Activated CD4-positive, alpha-beta T cell treated with anti-CD3 and anti-CD28 coated beads, Interleukin-2, amount 50 U/mL, for 1 hour (primary cell): ENCODE results near the gene FAM20A.
"Not testable (repeated sequence)": the region's sequence is repeated elsewhere in the genome, so short reads cannot be mapped to it uniquely, and the experiment has no call there.

Experiments
- DNase-seq: peaks from one replicate; pipeline ENCODE4 v3.0.0-alpha.2; 2020

The FAM20A gene

DNA sequence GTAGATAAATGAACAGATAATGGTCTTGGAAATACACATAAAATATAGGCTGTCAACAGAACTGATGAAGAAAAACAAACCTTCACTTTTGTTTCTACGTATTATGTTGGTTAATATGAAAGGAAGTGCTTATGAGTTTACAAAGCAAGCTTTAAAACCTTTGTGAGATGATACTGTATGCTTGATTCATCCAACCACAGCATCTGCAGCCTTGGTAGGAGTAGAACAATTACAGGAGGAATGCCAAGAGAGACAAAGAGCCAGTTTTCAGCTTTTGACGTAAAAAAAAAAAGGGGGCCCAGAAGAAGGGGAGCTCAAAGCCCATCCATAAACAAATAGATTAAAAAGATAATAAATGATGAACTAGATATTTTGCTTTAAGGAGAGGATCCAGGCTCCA is 13.3 kb downstream of the FAM20A start:
- no peak for DNase-seq

DNA sequence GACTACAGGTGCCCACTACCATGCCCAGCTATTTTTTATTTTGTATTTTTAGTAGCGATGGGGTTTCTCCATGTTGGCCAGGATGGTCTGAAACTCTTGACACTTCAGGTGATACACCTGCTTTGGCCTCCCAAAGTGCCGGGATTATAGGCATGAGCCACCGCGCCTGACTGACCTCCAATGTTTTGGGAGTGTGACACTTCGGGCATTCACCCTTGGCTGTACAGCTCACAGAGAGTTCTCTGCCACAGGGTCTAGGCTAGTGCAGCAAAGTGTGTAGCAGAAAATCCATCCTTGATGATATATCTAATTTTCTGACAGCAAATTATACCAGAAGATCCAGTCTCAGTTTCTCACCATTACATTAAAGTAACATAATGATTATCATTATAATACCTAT is 14.1 kb downstream of the FAM20A start:
- DNase-seq, result no peak

DNA sequence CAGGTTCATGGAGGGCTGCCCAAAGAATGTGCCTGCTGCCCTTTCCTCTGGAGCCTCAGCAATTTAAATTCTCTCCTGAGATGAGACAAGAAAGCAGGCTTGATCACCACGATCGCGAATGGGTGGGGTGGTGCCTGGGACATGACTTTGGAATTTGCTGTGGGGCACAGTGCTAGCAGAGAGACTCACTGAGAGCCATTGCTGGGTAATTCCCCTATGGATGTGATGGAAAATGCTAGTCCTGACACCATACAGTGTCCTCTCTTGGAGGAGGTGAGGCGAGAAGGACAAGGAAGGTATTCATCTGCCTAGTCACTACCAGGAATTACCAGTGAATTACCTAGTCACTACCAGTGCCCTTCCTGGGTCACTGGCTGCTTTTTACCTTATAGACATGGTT is 15.5 kb downstream of the FAM20A start:
- DNase-seq, result no peak

DNA sequence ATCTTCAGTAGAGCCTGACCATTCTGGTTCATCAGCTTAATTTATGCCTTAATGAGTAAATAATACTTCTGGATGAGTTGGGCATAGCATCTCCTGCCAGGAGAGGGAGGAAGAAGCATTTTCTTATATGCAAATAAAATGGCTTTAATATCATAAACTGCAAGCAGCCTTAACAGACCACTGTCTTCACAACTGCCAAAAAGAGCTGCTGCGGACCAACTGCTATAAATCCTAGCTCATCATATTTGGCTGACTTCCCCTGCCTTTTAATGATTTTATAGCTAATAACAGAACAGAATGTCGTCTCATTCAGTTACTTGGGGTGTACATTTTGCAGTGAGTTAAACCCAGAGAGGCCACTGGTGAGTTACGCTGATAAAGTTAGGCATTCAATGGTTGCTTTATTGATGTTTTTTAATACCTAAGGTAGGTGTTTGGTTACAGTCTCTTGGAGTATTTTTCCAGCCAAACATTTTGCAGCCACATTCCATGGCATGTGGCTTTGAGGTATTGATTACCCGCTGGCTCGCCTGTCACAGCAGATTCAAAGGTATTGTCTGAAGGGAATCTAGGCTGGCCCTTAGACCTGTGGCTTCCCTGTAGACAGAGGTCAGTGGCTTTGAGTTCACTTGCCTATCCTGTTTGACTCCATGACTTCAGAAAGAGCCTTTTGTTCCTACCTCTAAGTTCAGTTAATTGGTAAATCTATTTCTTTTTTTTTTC is 16.4 kb downstream of the FAM20A start:
- DNase-seq, result no peak

DNA sequence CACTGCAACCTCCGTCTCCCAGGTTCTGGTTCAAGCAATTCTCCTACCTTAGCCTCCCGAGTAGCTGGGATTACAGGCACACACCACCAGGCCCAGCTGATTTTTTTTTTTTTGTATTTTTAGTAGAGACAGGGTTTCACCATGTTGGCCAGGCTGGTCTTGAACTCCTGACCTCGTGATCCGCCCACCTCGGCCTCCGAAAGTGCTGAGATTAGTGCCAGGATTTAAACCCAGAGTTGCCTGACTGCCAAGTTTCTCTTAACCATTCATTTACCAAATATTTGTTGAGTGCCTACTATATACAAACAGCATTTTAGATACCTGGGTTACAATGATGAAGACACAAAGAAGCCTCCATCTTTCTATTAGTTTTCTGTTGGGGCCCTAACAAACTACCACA is 18.3 kb downstream of the FAM20A start:
- not testable (repeated sequence) for DNase-seq

DNA sequence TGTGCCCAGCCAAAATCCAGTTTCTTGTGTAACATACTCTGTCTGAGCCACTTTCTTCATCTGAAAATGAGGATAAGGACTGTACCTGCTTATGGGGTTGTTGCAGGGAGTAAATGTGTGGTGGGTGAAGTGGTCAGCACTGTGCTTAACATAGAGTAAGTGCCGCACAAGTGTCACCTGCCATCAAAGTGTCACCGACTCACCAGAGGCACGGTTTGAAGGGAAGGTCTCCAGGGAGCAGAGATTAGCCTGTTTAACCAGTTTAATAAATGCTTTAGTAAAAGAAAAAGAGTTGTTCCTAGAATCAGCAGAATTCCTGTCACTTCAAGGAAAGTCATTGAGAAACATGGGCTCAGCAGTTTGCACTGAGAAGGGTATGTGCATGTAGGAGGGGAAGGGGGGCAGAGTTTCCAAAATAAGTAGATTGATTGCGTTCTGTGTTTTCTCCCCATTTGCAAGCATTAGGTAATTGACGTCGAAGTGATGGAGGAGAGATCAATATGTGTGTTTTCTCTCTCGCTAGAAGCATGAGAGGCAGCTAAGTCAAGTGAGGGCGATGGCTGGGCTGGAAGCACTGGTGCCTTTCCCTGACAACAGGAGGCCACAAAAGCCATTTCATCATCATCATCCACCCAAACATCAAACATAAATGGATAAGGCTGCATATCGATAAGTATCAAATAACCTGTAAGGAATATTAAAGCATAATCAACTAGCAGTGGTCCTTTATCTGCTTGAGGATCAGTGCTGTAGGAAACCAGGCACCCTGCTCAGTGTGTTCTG is 19.1 kb downstream of the FAM20A start:
- DNase-seq, result no peak

DNA sequence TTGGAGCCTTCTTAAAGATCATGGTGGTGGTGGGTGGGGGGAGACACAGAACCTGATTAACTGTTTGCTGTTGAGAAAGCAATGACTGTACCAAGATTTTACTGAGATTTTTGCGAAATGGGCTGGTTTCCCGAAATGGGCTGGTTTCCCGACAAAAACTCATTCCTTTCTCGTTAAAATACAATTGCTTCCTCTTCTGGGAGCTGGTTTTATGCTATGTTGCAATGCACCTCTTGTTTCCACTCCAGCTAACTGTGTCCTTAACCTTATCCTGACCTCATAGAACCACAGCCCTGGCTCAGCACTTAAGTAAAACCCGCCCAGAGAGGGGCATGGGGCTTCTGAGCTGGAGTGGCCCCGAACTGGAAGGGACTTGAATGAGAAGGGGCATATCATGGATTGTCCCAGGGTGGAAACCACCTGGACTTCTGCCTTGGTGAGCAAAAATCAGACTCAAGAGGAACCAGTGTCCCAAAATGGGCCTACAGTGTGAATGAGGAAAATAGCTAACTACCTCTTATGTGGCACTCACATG is 20.9 kb downstream of the FAM20A start:
- DNase-seq, result no peak

DNA sequence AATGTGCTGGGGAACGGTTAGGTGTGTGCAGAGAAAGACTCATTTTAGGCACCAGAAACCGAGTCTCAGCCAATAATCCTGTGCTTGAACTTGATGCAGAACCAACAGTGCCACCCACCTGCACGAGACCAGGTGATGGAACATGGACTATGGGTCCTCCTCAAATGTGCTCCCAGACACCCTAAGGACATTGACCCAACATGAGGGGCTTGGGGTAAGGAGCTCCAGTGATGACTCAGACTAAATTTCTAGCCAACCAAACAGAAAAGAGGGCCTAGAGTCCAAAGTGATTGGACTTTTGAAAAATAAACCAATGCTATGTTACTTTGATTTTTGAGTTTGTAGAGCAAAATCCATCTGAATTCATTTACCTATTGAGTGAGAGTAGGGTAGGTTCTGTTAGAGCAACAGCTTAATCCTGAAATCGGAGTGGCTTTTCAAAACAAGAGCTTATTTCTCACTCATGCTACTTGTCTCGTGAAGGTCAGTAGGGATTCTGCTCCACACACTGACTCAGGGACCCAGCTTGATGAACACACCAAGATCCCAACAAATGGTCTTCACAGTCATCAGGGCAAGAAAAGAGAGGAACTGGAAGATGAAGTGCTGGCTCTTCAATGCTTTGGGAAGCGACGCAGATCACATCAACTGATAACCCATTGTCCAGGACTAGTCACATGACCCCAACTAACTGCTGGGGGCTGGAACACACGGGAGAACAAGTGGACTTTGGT is 21.8 kb downstream of the FAM20A start:
- no peak for DNase-seq

DNA sequence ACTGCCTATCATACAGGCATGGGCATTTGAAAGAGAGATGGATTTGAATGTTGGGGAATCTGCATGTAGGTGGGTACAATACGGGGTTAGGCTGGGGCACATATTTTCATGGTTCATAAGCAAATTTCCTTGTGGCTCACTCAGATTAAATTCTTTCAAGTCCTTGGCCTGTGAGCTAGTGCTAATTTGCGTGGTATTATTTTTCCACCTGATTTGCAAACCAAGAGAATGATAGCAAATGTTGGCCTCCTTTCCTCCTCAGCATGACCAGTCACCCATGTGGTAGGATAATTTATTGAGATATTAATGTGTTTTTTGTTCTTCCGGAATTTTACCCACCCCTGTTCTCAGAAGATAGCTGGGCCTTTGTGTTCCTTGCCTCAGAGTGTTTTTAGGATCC is 22.9 kb downstream of the FAM20A start:
- no peak for DNase-seq

DNA sequence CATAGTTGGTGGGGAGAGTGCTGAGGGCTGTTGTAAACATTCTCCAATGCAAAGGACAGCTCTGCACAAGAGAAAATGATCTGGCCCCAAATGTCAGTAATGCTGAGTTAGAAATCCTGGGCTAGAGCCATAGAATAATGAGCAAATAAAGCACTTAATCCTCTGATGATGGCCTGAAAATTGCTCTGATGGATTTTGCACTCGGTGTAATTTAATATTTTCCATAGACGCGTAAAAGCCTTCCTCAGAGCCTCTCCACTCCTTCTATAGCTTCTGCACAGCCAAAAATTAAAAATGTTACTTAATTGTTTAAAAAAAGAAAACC is 23.7 kb downstream of the FAM20A start:
- DNase-seq, result no peak

DNA sequence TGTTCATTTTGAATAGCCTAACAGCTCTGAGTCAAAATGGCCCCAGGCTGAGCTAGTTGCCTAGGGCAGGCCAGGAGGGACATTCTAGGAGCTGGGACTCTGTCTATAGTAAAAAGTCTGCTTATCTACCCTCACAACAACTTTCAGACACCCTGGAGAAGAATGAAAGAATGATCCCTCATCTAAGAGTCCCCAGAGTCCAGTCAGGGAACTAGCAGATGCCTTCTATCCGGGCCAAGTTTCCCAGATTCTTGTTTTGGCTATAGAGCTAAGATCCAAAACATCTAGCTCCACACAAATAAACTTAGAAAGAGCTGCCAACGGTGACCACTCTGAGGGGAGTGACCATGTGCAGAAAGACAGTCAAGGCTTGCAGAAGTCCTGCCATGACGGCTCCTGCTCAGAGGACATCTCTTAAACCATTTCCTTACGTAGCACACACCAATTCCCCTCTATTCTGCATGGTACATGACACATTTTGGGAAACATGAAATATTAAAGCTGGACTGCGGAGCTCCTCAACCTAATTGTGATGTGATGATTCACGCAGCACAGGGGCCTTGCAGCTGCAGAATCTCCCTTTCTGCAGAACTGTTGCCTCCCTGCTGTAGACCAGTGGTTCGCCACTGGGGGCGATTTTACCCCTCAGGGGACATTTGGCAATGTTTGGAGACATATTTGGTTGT is 24.2 kb downstream of the FAM20A start:
- no peak for DNase-seq

DNA sequence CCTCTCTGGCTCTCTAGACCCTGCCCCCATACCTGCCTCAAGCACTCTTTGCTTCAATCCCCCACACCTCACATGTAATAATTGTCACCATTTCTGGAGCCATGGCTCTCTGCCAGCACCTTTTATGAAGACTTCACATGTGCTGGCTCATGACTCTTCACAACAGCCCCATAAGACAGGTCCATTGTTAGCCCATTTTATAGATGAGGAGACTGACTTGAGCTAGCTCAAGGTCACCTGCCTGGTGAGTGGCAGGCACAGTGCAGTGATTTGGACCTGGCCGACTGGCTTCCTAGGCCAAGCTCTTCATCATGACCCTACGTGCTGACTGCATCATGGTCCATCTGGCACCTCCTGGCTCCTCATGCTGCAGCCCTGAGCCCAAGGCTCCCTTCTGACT is 25.0 kb downstream of the FAM20A start:
- DNase-seq, result no peak

DNA sequence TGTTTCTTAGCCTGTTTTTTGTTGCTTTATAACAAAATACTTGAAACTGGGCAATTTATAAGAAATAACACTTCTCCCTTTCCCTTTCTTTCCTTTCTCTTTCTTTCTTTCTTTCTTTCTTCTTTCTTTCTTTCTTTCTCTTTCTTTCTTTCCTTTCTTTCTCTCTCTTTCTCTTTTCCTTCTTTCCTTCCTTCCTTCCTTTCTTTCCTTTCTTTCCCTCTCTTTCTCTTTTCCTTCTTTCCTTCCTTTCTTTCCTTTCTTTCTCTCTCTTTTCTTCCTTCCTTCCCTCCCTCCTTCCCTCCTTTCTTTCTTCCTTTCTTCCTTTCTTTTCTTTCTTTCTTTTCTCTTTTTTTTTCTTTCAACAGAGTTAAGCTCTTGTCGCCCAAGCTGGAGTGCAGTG is 27.8 kb downstream of the FAM20A start:
- DNase-seq, result no peak

DNA sequence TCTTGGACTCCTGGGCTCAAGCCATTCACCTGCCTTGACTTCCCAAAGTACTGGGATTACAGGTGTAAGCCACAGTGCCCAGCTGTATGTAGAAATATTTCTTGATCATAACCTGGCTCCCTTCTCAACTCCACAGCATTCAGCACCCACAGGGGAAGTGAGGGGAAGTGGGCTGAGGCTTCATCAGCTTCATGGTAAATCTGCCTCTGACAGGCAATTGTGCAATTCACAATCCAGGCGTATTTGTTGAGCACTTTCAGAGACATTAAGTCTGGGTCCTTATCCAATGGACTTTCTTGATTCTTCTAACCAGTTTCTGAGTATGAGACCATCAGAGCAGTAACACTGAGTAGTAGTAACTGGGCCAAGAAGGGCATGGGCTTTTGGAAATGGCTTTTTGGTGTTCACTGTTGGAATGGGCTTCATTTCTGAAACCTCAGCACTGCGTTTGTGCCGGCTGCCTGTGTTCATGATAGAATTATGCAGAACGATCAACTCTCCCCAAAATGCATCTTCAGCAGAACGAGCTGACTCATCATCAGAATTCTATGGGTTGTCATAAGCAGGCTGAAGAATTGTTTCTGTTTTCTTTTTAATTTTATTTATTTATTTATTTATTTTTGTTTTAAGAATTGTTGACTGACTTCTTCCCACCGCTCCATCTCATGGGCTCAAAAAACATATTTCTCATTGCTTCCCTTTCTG is 28.9 kb downstream of the FAM20A start:
- DNase-seq, result no peak

DNA sequence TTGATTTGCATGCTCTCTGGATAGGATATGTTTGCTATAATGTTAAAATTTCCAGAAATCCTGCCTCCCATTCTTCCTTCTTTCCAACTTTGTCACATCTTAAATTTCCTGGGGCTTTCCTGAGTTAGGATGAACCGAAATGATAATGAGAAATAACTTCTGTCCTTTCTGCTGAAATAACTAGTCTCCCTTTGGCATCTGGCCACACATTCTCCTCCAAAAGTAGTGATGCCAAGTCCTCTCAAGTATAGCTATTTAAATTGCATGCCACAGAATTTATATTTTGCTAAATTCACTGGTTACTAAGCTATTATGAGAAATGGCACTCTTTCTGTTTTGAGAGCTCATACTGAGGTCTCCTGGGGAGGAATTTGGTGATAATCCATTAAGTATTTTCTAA is 30.6 kb downstream of the FAM20A start:
- DNase-seq, result no peak

DNA sequence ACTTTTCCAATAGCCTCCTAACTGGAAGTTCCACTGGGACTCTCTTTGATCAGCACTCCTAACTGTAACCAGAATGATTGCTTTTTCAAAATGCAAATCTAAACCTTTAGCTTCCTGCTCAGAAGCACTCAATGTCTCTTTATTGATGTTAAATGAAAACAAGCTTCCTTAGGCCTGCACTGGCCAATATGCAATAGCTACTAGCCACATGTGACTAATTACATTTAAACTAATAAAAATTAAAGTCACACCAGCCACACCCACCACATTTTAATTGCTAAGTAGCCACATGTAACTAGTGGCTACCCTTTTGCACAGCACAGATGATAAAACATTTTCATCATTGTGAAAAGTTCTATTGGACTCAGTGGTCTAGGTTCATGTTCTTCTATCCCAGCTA is 31.8 kb downstream of the FAM20A start:
- no peak for DNase-seq

DNA sequence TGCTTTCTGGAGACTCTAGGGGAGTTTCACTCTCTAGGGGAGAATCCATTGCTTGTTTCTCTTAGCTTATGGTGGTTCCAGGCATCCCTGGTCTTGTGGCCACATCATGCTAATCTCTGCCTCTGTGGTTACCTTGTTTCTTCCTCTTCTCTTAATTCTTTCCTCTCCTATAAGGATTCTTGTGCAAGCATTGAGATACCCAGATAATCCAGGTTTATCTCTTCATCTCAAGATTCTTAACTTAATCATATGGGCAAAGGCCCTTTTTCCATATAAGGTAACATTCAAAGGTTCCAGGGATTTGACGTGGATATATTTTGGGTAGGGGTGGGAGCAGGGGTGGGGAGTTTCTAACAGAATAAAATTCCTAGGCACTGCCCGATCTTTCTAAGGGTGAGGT is 32.6 kb downstream of the FAM20A start:
- no peak for DNase-seq

DNA sequence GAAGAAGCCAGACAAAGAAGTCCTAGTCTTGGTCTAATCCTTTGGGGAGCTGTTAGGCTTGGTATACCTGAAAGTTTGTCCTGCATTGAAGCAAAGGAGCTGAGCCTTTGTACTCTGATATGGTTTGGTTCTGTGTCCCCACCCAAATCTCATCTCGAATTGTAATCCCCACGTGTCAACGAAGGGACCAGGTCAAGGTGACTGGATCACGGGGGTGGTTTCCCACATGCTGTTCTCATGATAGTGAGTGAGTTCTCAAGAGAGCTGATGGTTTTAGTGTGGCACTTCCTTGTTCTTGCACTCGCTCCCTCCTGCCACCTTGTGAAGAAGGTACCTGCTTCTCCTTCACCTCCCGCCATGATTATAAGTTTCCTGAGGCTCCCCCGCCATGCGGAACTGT is 33.6 kb downstream of the FAM20A start:
- DNase-seq, result no peak

DNA sequence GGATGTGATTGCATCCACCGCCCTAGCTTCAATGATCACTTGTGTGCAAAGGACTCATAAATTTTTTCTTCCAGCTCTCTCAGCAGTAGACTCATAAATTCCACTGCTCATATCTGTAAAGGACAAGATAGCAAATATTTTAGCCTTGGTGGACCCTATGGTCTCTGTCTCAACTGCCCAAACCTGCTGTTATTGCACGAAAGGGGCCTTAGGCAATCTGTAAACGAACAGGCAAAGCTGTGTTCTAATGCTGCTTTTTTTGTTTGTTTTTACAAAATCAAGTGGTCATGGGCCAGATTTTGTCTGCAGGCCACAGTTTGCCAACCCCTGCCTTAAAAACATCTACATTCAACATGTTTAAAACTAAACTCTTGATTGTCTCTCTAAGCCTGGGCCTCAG is 34.1 kb downstream of the FAM20A start:
- DNase-seq, result no peak

DNA sequence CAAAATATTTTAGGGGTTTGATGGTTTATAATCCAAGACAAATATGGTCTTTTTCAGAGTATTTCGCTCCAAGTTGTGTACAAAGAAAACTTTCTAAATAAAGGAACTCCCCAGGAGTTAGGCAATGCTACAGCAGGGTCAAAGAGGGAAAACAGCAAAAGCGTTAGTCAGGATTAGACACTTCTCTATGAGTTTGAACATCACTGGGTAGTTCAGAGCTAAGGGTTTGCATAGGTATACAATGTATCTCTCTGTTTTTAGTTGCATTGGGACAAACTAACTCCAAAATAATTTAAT is 34.8 kb downstream of the FAM20A start:
- DNase-seq, result no peak

DNA sequence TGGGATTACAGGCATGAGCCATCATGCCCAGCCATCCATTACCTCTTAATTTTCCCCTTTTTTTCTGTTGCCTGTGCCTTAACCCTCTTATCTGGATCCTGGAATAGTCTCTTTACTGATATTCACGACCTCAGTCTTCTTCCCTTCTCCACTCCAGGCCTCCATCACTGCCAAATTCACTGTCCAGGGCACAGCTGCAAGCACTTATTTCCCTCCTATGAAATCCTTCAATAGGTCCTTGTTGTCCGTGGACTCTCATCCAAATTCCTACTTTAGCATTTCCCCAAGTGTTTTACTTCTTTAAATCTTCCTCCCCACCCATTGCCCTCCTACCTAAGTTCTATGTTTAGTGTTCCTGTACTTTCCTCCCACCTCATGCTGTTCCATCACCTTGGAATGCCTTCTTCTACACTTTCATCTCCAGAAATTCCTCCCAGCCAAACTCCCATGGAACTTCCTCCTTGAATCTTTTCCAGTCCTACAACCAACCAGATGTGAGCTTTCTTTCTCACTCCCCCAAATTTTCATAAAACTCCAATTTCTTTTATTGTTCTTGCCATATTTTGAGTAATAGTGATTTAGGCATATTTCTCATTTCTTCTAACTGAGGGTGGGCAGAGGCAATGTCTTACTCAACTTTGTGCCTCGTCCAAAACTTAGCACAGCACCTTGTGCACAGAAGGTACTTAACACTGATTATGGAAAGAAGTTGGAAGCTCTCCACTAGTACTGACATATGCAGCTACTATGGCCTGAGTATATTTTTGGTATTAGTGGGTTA is 35.3 kb downstream of the FAM20A start:
- DNase-seq, result no peak
